GM23338 (cell line): Measurements from ENCODE around the gene SNRPA1. TPM values are rescaled to one million over a fixed set of nuclear protein-coding genes. Genes with fewer than 3 reads are reported as not detected.

Source experiments
- ATAC-seq: fragments of 200-7000 bp; cut with Tn5 transposase; 3 replicates; pipeline ENCODE4 v1.9.1; 2020
- DNase-seq: peaks from one replicate; pipeline ENCODE4 v3.0.0-alpha.2; 2015; ENCODE audit warnings: low spot score
- H2AFZ ChIP-seq: fragments of 200-600 bp; sonication (generic); 2 replicates; pipeline ENCODE4 v1.8.0; 2016; ENCODE audit warnings: antibody characterized with exemption, mild to moderate bottlenecking, moderate library complexity
- H3F3A ChIP-seq: fragments of 200-600 bp; sonication (generic); replicated peaks from 2 replicates; pipeline ENCODE4 v1.8.0; 2017; ENCODE audit warnings: antibody characterized with exemption, mixed run types, low read depth
- H3K27ac ChIP-seq: fragments of 200-600 bp; sonication (generic); 2 replicates; pipeline ENCODE4 v1.6.1; 2016; ENCODE audit warnings: low read depth
- H3K27me3 ChIP-seq: fragments of 200-600 bp; sonication (generic); 2 replicates; pipeline ENCODE4 v1.8.0; 2016; ENCODE audit warnings: mild to moderate bottlenecking, mixed run types, moderate library complexity; ENCODE audit not compliant: insufficient read depth
- H3K36me3 ChIP-seq: fragments of 200-600 bp; sonication (generic); 2 replicates; pipeline ENCODE4 v1.8.0; 2016; ENCODE audit warnings: mild to moderate bottlenecking; ENCODE audit not compliant: insufficient read depth
- H3K4me1 ChIP-seq: fragments of 200-600 bp; sonication (generic); 2 replicates; pipeline ENCODE4 v1.8.0; 2016; ENCODE audit warnings: mild to moderate bottlenecking, moderate library complexity; ENCODE audit not compliant: insufficient read depth
- H3K4me2 ChIP-seq: fragments of 200-600 bp; sonication (generic); 2 replicates; pipeline ENCODE4 v1.7.1; 2017; ENCODE audit warnings: mixed run types
- H3K4me3 ChIP-seq: fragments of 200-600 bp; sonication (generic); 2 replicates; pipeline ENCODE4 v1.6.1; 2016; ENCODE audit warnings: mixed run types
- H3K79me2 ChIP-seq: fragments of 200-600 bp; sonication (generic); replicated peaks from 2 replicates; pipeline ENCODE4 v1.8.0; 2017; ENCODE audit warnings: mild to moderate bottlenecking; ENCODE audit not compliant: insufficient read depth
- H3K9me2 ChIP-seq: fragments of 200-600 bp; sonication (generic); 2 replicates; pipeline ENCODE4 v1.8.0; 2017; ENCODE audit not compliant: insufficient read depth
- H4K20me1 ChIP-seq: fragments of 200-600 bp; sonication (generic); replicated peaks from 2 replicates; pipeline ENCODE4 v1.8.0; 2017; ENCODE audit warnings: mild to moderate bottlenecking; ENCODE audit not compliant: insufficient read depth
- H3K27ac Mint-ChIP-seq: 2 replicates; pipeline ENCODE4 v1.8.0; 2020; ENCODE audit warnings: inconsistent platforms, mild to moderate bottlenecking, moderate library complexity, mixed read lengths
- H3K27me3 Mint-ChIP-seq: 3 replicates; pipeline ENCODE4 v1.8.0; 2022; ENCODE audit warnings: low read depth, mild to moderate bottlenecking, moderate library complexity, mixed read lengths, inconsistent platforms; ENCODE audit not compliant: insufficient read depth, poor library complexity
- H3K36me3 Mint-ChIP-seq: 3 replicates; pipeline ENCODE4 v1.8.0; 2021; ENCODE audit warnings: low read depth, mild to moderate bottlenecking, inconsistent platforms, moderate library complexity, mixed read lengths
- H3K4me1 Mint-ChIP-seq: 3 replicates; pipeline ENCODE4 v1.8.0; 2020; ENCODE audit warnings: mild to moderate bottlenecking, inconsistent platforms, mixed read lengths
- H3K4me3 Mint-ChIP-seq: 3 replicates; pipeline ENCODE4 v1.8.0; 2021; ENCODE audit warnings: moderate library complexity, mild to moderate bottlenecking, inconsistent platforms, mixed read lengths
- H3K9me3 Mint-ChIP-seq: 3 replicates; pipeline ENCODE4 v1.8.0; 2020; ENCODE audit warnings: moderate library complexity, mild to moderate bottlenecking, inconsistent platforms, mixed read lengths
- CREB1 ChIP-seq: fragments of 250-450 bp; sonication (Bioruptor Pico); IDR thresholded peaks from 2 replicates; pipeline ENCODE4 v1.5.0; 2020; ENCODE audit warnings: low read depth, mild to moderate bottlenecking, moderate library complexity
- CTCF ChIP-seq, 2 experiments: fragments of 200-600 bp in 1 of 2; sonication (generic) in 1 of 2; conservative IDR thresholded peaks; 2 replicates each; pipeline versions ENCODE4 v1.5.1 to v1.6.1; 2016 to 2017; ENCODE audit warnings: antibody characterized with exemption in 2 of 2, low read depth in 2 of 2, mild to moderate bottlenecking in 2 of 2, moderate library complexity in 1 of 2
- ETS1 ChIP-seq: IDR thresholded peaks from 2 replicates; pipeline ENCODE4 v1.6.1; 2016; ENCODE audit warnings: antibody characterized with exemption
- EZH2phosphoT487 ChIP-seq: fragments of 200-600 bp; sonication (generic); IDR thresholded peaks from one replicate; pipeline ENCODE4 v1.8.1; 2018; ENCODE audit warnings: antibody characterized with exemption; ENCODE audit not compliant: unreplicated experiment
- JUNB ChIP-seq: IDR thresholded peaks from one replicate; pipeline ENCODE4 v1.6.1; 2016; ENCODE audit warnings: antibody characterized with exemption; ENCODE audit not compliant: unreplicated experiment
- NANOG ChIP-seq: IDR thresholded peaks from 2 replicates; pipeline ENCODE4 v1.6.1; 2016; ENCODE audit warnings: antibody characterized with exemption, borderline replicate concordance
- POLR2AphosphoS5 ChIP-seq: IDR thresholded peaks from 2 replicates; pipeline ENCODE4 v1.6.1; 2016; ENCODE audit warnings: antibody characterized with exemption, low read depth
- REST ChIP-seq: IDR thresholded peaks from one replicate; pipeline ENCODE4 v1.6.1; 2018; ENCODE audit warnings: antibody characterized with exemption; ENCODE audit not compliant: unreplicated experiment
- STAT1 ChIP-seq: IDR thresholded peaks from one replicate; pipeline ENCODE4 v1.6.1; 2016; ENCODE audit warnings: antibody characterized with exemption; ENCODE audit not compliant: unreplicated experiment
- ZNF331 ChIP-seq: fragments of 250-450 bp; sonication (Bioruptor Pico); IDR thresholded peaks from 2 replicates; pipeline ENCODE4 v1.5.0; 2020; ENCODE audit warnings: low read depth, mild to moderate bottlenecking, moderate library complexity
- polyA plus RNA-seq: library from polyadenylated mRNA; unstranded; fragments of >200 nt; fragmentation: Nextera tagmentation; extraction: Ambion mirVana; gene quantifications from 2 replicates; pipeline ENCODE4 v1.2.1, GENCODE V29; 2016
- total RNA-seq: library from RNA; depleted of rRNA; stranded (reverse); fragments of >200 nt; shearing (Covaris generic); gene quantifications from 2 replicates; pipeline ENCODE4 v1.2.3, GENCODE V29; 2014

The SNRPA1 gene
- total and polyA plus RNA-seq, 2 experiments from 2014 or later = 170 to 361 TPM

DNA sequence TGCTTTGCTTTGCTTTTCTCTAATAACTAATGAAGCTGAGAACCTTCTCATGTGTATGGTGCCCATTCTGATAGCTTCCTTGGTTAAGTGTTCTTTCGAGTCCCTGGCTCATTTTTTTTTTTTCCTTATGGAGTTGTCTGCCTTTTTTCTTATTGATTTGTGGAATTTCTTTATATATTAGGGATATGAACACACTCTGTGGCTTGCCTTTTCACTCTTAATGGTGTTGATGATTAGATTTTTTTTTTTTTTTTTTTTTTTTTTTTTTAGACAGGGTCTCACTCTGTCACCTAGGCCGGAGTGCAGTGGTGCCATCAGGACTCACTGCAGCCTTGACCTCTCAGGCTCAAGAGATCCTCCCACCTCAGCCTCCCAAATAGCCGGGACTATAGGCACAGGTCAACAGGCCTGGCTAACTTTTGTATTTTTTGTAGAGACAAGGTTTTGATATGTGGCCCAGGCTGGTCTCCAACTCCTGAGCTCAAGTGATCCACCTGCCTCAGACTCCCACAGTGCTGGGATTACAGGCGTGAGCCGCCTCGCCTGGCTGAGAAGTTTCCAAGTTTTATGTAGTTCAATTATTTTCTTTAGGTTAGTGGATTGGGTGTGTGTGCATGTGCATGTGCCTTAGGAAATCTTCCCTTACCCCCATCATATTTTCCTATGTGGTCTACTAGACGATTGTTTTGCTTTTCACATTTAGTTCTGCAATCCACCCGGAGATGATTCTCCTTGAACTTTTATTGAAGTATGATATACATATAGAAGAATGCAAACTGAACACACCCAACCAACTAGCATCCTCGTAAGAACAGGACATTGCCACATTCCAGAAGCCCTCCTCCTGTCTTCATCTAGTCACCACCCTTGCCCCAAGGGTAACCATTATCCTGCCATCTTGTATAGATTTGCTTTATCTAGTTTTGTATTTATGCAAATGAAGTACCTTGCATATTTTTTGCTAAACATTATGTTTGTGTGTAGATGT, 1.7 kb upstream of the SNRPA1 start:
- H3K27me3 ChIP-seq = no peaks in the 10 kb centered on the region
- H3K9me3 Mint-ChIP-seq = no peaks in the 10 kb centered on the region
- no peak overlapping the region for H3K27ac ChIP-seq
- peaks cover 10% of the 10 kb centered on the region; the same call in 1 of the 2 replicates for H3K36me3 ChIP-seq
- peak overlapping the region; percentile 99 for H3K4me3 Mint-ChIP-seq
- H3K4me2 ChIP-seq = peak overlapping the region; percentile 84; the same call in 1 of the 2 replicates
- peaks cover 6% of the 10 kb centered on the region for H3K27me3 Mint-ChIP-seq
- H3K9me2 ChIP-seq = no peaks in the 10 kb centered on the region
- peak overlapping the region; percentile 96 for H3K4me3 ChIP-seq
- TF ChIP-seq ZNF331 (CRISPR knock-in tag) (no peak), JUNB (no peak), NANOG (no peak), CREB1 (CRISPR knock-in tag) (no peak), POLR2AphosphoS5 (no peak), ETS1 (no peak)
- no peak for DNase-seq
- H3K4me1 ChIP-seq = peaks cover 4% of the 10 kb centered on the region; the same call in 1 of the 2 replicates
- H3F3A ChIP-seq = no peaks in the 10 kb centered on the region
- H3K27ac Mint-ChIP-seq = no peak overlapping the region
- peaks cover 19% of the 10 kb centered on the region for H4K20me1 ChIP-seq
- H2AFZ ChIP-seq = no peak overlapping the region
- peaks cover 39% of the 10 kb centered on the region for H3K79me2 ChIP-seq
- ATAC-seq = no peak
- H3K4me1 Mint-ChIP-seq = peaks cover 10% of the 10 kb centered on the region
- peaks cover 4% of the 10 kb centered on the region; the same call in 1 of the 3 replicates for H3K36me3 Mint-ChIP-seq

- no peaks in the 10 kb centered on the region for H3F3A ChIP-seq
- Mint-ChIP-seq H3K27ac (no peak overlapping the region), H3K4me1 (peaks cover 10% of the 10 kb centered on the region), H3K4me3 (peak overlapping the region; percentile 99), H3K9me3 (no peaks in the 10 kb centered on the region), H3K36me3 (peaks cover 7% of the 10 kb centered on the region; the same call in 2 of the 3 replicates), H3K27me3 (peaks cover 2% of the 10 kb centered on the region)
- peaks cover 25% of the 10 kb centered on the region for H4K20me1 ChIP-seq
- DNase-seq = no peak
- H3K4me1 ChIP-seq = peaks cover 4% of the 10 kb centered on the region; the same call in 1 of the 2 replicates
- peak overlapping the region; percentile 70; the same call in 1 of the 2 replicates for H3K27ac ChIP-seq
- peak overlapping the region; percentile 99 for H2AFZ ChIP-seq
- peak overlapping the region; percentile 96 for H3K4me3 ChIP-seq
- H3K9me2 ChIP-seq = no peaks in the 10 kb centered on the region
- H3K27me3 ChIP-seq = no peaks in the 10 kb centered on the region
- peaks cover 50% of the 10 kb centered on the region for H3K79me2 ChIP-seq
- peak; percentile 81 for ATAC-seq
- TF ChIP-seq EZH2phosphoT487 (no peak), CTCF (conservative IDR thresholded peaks at IDR 0.05; ENCODE audit: low read depth in 2 of 2) (no peak), STAT1 (no peak), REST (no peak)
- peaks cover 13% of the 10 kb centered on the region; the same call in 1 of the 2 replicates for H3K36me3 ChIP-seq
- H3K4me2 ChIP-seq = peak overlapping the region; percentile 84
Measured at GRCh38 chr15:101295607-101296161, 636 bp upstream of the SNRPA1 start.
